D721Med (cell line): ENCODE data around the gene SPOCK2.

Experiments used
- DNase-seq: peaks from one replicate; pipeline ENCODE4 v3.0.0; 2011; ENCODE audit warnings: low spot score; ENCODE audit not compliant: insufficient read length
- FAIRE-seq: peaks from 2 replicates; lab custom pipeline; 2011; peaks lifted over from hg19 to GRCh38; lab: Jason Lieb, UNC
- CTCF ChIP-seq: IDR thresholded peaks from 2 replicates; pipeline ENCODE4 v1.5.1; 2012; ENCODE audit warnings: mild to moderate bottlenecking, control low read depth; ENCODE audit not compliant: insufficient read depth; ENCODE audit errors: missing control alignments

The SPOCK2 gene

DNA sequence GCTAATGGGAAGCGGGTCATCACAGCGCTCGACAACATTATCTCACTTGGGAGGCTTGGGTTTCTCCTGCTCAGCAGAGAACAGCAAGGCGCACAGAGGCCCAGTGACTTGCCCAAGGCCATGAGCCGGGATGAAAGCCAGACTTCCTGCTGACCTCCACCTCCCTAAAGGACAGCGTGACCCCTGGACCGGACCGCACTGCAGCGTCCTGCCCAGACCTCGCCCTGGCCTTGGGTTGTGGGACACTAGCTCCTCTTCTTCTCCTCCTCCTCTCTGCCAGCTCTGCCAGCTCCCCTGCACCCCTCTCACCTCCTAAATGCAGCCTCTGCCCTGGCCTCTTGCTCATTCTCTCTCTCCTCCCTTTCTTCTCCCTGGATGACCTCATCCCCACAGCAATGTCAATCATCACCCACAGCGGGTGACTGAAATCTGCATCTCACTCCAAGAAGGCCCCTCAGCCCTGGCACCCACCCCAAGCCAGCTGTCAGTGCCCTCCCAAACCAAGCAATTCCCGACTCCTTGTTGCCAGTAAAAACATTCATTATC lies 19.4 kb downstream of the SPOCK2 start:
- FAIRE-seq (no peak), DNase-seq (no peak)
- TF ChIP-seq CTCF = no peak

GRCh38 chr10:72068126-72068765 lies 20.1 kb downstream of the SPOCK2 start:
- FAIRE-seq (no peak), DNase-seq (no peak)

DNA sequence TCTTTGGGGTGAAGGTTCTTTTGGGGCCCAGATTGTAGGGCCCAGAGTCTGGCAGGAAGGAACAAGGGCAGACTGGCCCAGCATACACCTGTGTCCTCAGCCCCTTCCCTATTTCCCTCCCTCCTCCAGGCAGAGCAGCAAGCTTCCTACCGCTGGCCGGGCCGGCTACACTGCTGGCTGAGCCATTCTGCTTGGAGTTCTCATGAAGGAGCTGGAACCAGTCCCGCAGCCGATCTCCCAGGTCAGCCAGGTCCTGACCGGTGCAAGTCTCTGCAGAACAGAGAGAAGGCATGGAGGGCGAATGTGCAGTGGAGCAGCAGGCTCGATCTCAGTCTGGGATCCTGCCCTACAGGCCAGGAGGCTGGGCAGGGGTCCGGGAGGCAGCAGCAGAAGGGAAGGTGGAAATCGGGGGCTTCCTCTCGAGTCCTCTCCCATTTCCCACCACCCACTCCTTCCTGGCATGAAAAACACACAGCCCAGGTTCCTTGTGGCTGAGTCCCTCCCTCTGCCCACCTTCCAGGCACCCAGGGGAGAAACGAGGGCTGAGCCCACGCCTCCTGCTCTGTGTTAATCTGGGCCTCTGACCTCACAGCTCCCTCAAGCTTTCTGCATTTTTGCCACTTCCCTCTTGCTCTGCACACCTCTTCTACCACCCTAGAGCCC lies 20.8 kb downstream of the SPOCK2 start:
- no peak for TF ChIP-seq CTCF
- no peak for DNase-seq
- no peak for FAIRE-seq

More at GRCh38 chr10:72068126-72068765, 20.1 kb downstream of the SPOCK2 start:
- no peak for TF ChIP-seq CTCF

DNA sequence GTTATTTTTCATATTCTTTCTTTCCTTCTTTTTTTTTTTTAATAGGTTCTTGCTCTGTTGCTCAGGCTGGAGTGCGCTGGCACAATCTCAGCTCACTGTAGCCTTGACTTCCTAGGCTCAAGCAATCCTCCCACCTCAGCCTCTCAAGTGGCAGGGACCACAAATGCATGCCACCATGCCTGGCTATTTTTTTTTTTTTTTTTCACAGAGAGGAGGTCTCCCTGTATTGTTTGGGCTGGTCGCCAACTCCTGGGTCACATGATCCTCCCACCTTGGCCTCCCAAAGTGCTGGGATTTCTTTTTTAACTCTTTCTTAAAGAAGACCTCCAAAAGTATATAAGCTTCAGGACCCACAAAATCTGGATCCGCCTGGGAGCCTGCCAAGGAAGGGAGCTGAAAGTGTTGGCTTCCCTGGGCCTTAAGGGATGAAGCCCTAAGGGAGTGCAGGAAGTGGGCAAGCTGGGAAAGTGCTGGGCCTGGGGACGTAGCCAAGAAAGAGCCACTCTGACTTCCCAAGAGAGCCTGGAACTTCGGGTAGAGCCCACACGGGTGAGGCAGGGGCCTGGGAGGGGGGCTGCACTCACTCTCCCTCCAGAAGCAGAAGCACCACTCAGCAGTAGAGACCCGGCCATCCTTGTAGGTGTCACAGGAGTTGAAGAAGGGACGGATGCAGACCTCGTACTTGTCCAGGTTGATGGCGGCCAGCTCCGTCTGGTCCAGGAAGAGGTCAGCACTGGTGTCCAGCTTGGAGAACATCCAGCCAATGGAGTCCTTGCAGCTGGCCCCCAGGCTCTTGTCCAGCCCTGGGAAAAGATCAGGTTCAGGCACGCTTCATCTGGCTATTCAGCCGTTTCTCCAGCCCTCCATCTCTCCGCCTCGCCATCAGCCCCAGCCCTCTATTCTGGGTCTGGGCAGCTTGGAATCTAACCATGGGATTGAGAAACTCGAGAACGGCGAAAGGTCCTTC lies 21.8 kb downstream of the SPOCK2 start:
- no peak for DNase-seq
- FAIRE-seq = no peak
- TF ChIP-seq CTCF = no peak

DNA sequence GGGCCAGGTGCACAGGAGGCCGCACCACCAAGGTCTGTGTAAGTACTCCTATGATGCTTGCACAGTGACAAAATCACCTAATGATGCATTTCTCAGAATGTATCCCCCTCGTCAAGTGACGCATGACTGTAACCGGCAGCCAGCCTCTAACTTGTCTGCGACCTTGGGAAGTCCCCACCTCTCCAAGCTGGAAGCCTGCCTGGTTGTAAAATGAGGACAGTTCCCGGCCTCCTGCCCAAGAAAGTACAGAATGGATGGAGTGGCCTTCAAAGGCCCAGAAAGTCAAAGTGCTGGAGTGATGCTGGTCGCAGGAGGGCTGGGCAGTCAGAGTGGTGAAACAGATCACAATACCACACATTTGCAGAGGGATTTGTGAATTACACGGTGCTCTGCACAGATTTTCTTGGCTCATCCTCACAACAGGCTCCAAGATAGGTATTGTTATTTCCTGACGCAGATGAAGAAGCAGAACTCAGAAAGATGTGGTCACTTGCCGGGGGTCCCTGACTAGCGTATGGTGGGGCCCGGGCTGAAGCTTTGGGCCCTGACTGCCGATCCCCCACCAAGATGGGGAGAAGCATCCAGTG lies 22.8 kb downstream of the SPOCK2 start:
- FAIRE-seq (no peak), DNase-seq (no peak)
- no peak for TF ChIP-seq CTCF

DNA sequence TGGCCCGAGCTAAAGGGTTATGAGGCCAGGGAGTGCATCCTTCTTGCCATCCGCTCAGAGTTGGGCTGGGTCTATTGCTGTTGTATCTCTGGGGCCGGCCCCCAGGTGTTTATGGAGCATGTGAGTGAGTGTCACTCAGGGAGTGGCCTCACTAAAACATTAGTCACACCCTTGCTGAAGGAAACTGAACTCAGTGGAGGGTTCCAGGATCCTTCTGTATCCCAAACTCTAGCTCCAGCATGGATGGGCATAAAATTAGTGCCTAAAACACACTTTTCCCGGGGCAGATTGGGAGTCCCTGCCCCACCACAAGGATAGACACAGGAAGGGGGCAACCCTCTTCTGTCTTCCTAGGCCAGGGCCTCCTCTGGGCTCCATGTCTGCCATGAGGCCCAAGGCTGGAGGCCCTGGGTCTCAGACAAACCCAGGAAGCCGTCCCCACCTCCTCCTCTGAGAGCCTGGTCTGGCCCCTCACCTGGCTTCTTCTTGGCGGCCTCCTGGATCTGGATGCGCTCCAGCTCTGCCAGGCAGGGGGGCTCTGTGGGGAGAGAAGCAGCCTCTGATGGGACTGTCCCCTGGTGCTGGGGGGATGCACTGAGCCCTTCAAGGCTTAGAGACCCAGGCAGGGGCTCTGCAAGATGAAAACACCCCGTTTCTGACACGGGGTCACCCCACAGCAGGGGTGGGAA lies 24.5 kb downstream of the SPOCK2 start:
- TF ChIP-seq CTCF = no peak
- FAIRE-seq (no peak), DNase-seq (no peak)
